Measurements from ENCODE around the gene XG. TPM values are rescaled to one million over a fixed set of nuclear protein-coding genes. Genes with fewer than 3 reads are reported as not detected.

Gene XG
- total and polyA plus RNA-seq, 2 experiments from 2014 or later, result not detected

DNA sequence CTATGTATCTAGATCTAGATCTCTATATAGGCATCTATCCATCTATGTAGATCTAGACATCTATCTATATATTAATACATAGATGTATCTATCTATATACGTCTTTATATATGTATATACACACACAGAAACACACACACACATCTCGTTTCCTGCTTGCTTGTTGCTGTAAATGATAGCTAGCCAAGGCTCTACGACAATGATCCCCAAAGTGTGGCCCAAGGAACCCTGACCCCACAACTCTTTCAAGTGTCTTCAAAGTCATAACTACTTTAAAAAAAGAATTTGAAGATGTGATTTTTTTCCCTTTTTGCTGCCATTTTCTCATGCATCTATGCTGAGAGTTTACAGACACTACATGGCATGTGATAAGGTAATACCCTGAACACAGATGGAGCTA, 105.7 kb downstream of the XG start:
- Histone ChIP-seq H3K4me1 (ENCODE audit: low read depth) (no peaks in the 10 kb centered on the region), H3K36me3 (peaks cover 37% of the 10 kb centered on the region), H3K27ac (no peak overlapping the region), H3K27me3 (no peaks in the 10 kb centered on the region), H3K9me3 (ENCODE audit: low read depth) (no peaks in the 10 kb centered on the region), H3K4me3 (no peak overlapping the region)
- TF ChIP-seq, protein P1, sequence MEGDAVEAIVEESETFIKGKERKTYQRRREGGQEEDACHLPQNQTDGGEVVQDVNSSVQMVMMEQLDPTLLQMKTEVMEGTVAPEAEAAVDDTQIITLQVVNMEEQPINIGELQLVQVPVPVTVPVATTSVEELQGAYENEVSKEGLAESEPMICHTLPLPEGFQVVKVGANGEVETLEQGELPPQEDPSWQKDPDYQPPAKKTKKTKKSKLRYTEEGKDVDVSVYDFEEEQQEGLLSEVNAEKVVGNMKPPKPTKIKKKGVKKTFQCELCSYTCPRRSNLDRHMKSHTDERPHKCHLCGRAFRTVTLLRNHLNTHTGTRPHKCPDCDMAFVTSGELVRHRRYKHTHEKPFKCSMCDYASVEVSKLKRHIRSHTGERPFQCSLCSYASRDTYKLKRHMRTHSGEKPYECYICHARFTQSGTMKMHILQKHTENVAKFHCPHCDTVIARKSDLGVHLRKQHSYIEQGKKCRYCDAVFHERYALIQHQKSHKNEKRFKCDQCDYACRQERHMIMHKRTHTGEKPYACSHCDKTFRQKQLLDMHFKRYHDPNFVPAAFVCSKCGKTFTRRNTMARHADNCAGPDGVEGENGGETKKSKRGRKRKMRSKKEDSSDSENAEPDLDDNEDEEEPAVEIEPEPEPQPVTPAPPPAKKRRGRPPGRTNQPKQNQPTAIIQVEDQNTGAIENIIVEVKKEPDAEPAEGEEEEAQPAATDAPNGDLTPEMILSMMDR (IDR thresholded peaks at IDR 0.05; ENCODE audit: low read depth, low read length), result no peak
- peak in 1 of 2 donors; percentile 5 for DNase-seq (ENCODE audit: low read depth in 1 of 2, low spot score in 1 of 2)

- peaks cover 36% of the 10 kb centered on the region for H3K36me3 ChIP-seq
- no peak overlapping the region for H3K27ac ChIP-seq
- H3K4me1 ChIP-seq (ENCODE audit: low read depth), result no peaks in the 10 kb centered on the region
- H3K9me3 ChIP-seq (ENCODE audit: low read depth), result no peaks in the 10 kb centered on the region
- no peaks in the 10 kb centered on the region for H3K27me3 ChIP-seq
- no peak overlapping the region for H3K4me3 ChIP-seq
- DNase-seq (ENCODE audit: low read depth in 1 of 2, low spot score in 1 of 2), result no peak
- TF ChIP-seq, protein P1 (IDR thresholded peaks at IDR 0.05; ENCODE audit: low read depth, low read length), result no peak
These were observed 107.5 kb downstream of the XG start for GRCh38 chrX:2859197-2859797.

GRCh38 chrX:2862404-2862803, 110.6 kb downstream of the XG start:
- Histone ChIP-seq H3K27me3 (no peaks in the 10 kb centered on the region), H3K9me3 (ENCODE audit: low read depth) (no peaks in the 10 kb centered on the region), H3K27ac (no peak overlapping the region), H3K4me1 (ENCODE audit: low read depth) (no peaks in the 10 kb centered on the region), H3K36me3 (peaks cover 18% of the 10 kb centered on the region), H3K4me3 (no peak overlapping the region)
- DNase-seq (ENCODE audit: low read depth in 1 of 2, low spot score in 1 of 2), result no peak
- TF ChIP-seq, protein P1 (IDR thresholded peaks at IDR 0.05; ENCODE audit: low read depth, low read length), result no peak

- Histone ChIP-seq H3K27ac (peak overlapping the region; percentile 57), H3K27me3 (no peaks in the 10 kb centered on the region)
- peak; percentile 7 to 55 for DNase-seq (ENCODE audit: low read depth in 1 of 2, low spot score in 1 of 2)
These were observed 111.8 kb downstream of the XG start for GRCh38 chrX:2863646-2864045.

More at GRCh38 chrX:2863646-2864045, 111.8 kb downstream of the XG start:
- Histone ChIP-seq H3K36me3 (peaks cover 15% of the 10 kb centered on the region), H3K4me3 (no peak overlapping the region), H3K9me3 (ENCODE audit: low read depth) (no peaks in the 10 kb centered on the region), H3K4me1 (ENCODE audit: low read depth) (no peaks in the 10 kb centered on the region)
- TF ChIP-seq, protein P1 (IDR thresholded peaks at IDR 0.05; ENCODE audit: low read depth, low read length), result no peak

Other genes with a start within 250 kb of the XG start
- 361 and 474 TPM in 2 replicates for gene CD99, start 60.7 kb upstream of the XG start, total RNA-seq
- gene CD99, start 60.7 kb upstream of the XG start, polyA plus RNA-seq, result 467 and 575 TPM in 2 replicates
- gene GYG2, start 76.9 kb downstream of the XG start, total RNA-seq, result 54.1 and 58.0 TPM in 2 replicates
- 58.4 and 102 TPM in 2 replicates for gene GYG2, start 76.9 kb downstream of the XG start, polyA plus RNA-seq
- 29.9 and 32.7 TPM in 2 replicates for gene ARSD, start 177.3 kb downstream of the XG start, total RNA-seq
- 23.5 and 29.7 TPM in 2 replicates for gene ARSD, start 177.3 kb downstream of the XG start, polyA plus RNA-seq